Measurements from ENCODE around the gene MEX3A.
"Not testable (repeated sequence)": the region's sequence is repeated elsewhere in the genome, so short reads cannot be mapped to it uniquely, and the experiment has no call there.

Gene MEX3A

GRCh38 chr1:156118177-156118868, 36.1 kb upstream of the MEX3A start:
- DNase-seq = no peak

- DNase-seq = no peak
Observed at GRCh38 chr1:156117414-156118176, 35.3 kb upstream of the MEX3A start.

- DNase-seq = not testable (repeated sequence)
Observed at GRCh38 chr1:156116731-156117130, 34.5 kb upstream of the MEX3A start.

GRCh38 chr1:156115514-156116374, 33.5 kb upstream of the MEX3A start:
- no peak for DNase-seq

GRCh38 chr1:156114919-156115513, 32.8 kb upstream of the MEX3A start:
- DNase-seq = no peak

- peak; percentile 82 to 85 for DNase-seq
Observed at GRCh38 chr1:156114101-156114918, 32.0 kb upstream of the MEX3A start, which contains the start of gene LMNA. TSS of gene LMNA (plus strand) at chr1:156114711. CDS start at chr1:156114919, 208 bp downstream.

GRCh38 chr1:156113282-156113950, 31.2 kb upstream of the MEX3A start:
- no peak for DNase-seq

- DNase-seq = no peak
Observed at GRCh38 chr1:156112276-156113137, 30.2 kb upstream of the MEX3A start.

- DNase-seq = no peak
Observed at GRCh38 chr1:156111355-156111962, 29.2 kb upstream of the MEX3A start.

GRCh38 chr1:156110252-156110651, 28.0 kb upstream of the MEX3A start:
- no peak for DNase-seq

GRCh38 chr1:156108664-156109241, 26.5 kb upstream of the MEX3A start:
- no peak for DNase-seq

GRCh38 chr1:156108057-156108456, 25.8 kb upstream of the MEX3A start:
- no peak for DNase-seq

- DNase-seq = no peak
Observed at GRCh38 chr1:156106624-156107488, 24.6 kb upstream of the MEX3A start.

- no peak for DNase-seq
Observed at GRCh38 chr1:156104861-156105832, 22.9 kb upstream of the MEX3A start.

GRCh38 chr1:156104065-156104810, 22.0 kb upstream of the MEX3A start:
- DNase-seq = no peak

- peak in 1 of 2 experiments; percentile 43 for DNase-seq
Observed at GRCh38 chr1:156103521-156103947, 21.3 kb upstream of the MEX3A start.

All from activated CD4-positive, alpha-beta T cell treated with anti-CD3 and anti-CD28 coated beads, Interleukin-2, amount 50 U/mL, for 4 hours (primary cell).